Esophagus squamous epithelium (tissue), 4 donors: ENCODE results near the gene LIPM.

ENCODE experiments used
- POLR2A ChIP-seq, 4 donors: fragments of 450-650 bp; IDR thresholded peaks; one replicate each; pipeline ENCODE4 v1.6.1; 2017; ENCODE audit warnings: antibody characterized with exemption in 4 of 4, mild to moderate bottlenecking in 4 of 4, moderate library complexity in 3 of 4
- TF ChIP-seq, protein P1 (sequence below), 6 experiments: fragments of 450-650 bp in 4 of 6; fragments of 200-600 bp in 2 of 6; sonication (generic) in 2 of 6; IDR thresholded peaks; one replicate each; pipeline ENCODE4 v1.5.1; 2016 to 2019; ENCODE audit warnings: antibody characterized with exemption in 6 of 6, mild to moderate bottlenecking in 4 of 6, moderate library complexity in 4 of 6

DNA sequence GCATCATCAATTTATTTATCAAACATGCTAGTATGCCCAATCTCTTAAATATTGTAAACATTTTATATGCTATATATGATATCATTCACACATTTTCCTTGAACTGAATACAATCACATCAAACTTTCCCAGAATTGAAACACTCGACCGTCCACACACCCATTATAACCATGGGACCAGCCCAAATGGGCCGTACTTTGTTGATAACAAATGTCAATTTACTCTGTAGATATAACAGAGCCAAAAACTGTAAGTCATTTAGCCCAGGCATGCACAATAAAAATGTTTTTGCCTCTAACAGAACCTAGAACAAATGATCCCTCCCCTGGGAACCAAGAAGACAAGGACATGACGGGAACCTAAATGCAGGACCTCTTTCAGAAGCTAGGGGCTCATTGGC lies 49.8 kb downstream of the LIPM start:
- TF ChIP-seq, protein P1, sequence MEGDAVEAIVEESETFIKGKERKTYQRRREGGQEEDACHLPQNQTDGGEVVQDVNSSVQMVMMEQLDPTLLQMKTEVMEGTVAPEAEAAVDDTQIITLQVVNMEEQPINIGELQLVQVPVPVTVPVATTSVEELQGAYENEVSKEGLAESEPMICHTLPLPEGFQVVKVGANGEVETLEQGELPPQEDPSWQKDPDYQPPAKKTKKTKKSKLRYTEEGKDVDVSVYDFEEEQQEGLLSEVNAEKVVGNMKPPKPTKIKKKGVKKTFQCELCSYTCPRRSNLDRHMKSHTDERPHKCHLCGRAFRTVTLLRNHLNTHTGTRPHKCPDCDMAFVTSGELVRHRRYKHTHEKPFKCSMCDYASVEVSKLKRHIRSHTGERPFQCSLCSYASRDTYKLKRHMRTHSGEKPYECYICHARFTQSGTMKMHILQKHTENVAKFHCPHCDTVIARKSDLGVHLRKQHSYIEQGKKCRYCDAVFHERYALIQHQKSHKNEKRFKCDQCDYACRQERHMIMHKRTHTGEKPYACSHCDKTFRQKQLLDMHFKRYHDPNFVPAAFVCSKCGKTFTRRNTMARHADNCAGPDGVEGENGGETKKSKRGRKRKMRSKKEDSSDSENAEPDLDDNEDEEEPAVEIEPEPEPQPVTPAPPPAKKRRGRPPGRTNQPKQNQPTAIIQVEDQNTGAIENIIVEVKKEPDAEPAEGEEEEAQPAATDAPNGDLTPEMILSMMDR (IDR thresholded peaks at IDR 0.05) = no peak
- TF ChIP-seq POLR2A (IDR thresholded peaks at IDR 0.05) = no peak
